Measurements from ENCODE around the gene RLF. TPM values are rescaled to one million over a fixed set of nuclear protein-coding genes. Genes with fewer than 3 reads are reported as not detected.
A peak's percentile ranks its signal among the peaks of the same experiment; 100 is the strongest.

Gene RLF
- total and polyA plus RNA-seq, 10 of the 15 experiments (the other 5 are each of a cell fraction or from before 2014, with no cell fraction given): 2.0 to 19.8 (median 8.7) TPM

- TF ChIP-seq ZNF622 (IDR thresholded peaks at IDR 0.05): no peak
- TF ChIP-seq EZH2 (IDR thresholded peaks at IDR 0.05; ENCODE audit: borderline replicate concordance, control insufficient read depth, low read depth, low read length): no peak
- TF ChIP-seq HCFC1 (IDR thresholded peaks at IDR 0.05; ENCODE audit: low read length): no peak
- TF ChIP-seq SKIL (IDR thresholded peaks at IDR 0.05; ENCODE audit: low read depth, poor library complexity, severe bottlenecking): peak; percentile 95
- TF ChIP-seq HDAC2 (IDR thresholded peaks at IDR 0.05): no peak
- TF ChIP-seq FOS (IDR thresholded peaks at IDR 0.05; ENCODE audit: borderline replicate concordance, extremely low read depth, insufficient read length): no peak
- TF ChIP-seq BACH1 (IDR thresholded peaks at IDR 0.05; ENCODE audit: borderline replicate concordance): no peak
- TF ChIP-seq LARP7 (IDR thresholded peaks at IDR 0.05): no peak
- TF ChIP-seq TCF3 (IDR thresholded peaks at IDR 0.05; ENCODE audit: borderline replicate concordance, insufficient read depth, low read depth, low read length): no peak
- no peak for TF ChIP-seq SIN3A (IDR thresholded peaks at IDR 0.05; ENCODE audit: low read depth, low read length)
- no peak for TF ChIP-seq ZBTB11 (CRISPR knock-in tag; IDR thresholded peaks at IDR 0.05)
- TF ChIP-seq EP300 (IDR thresholded peaks at IDR 0.05; ENCODE audit: borderline replicate concordance in 1 of 2, control insufficient read depth in 1 of 2, low read depth in 2 of 2, low read length in 2 of 2): peak in 1 of 2 experiments; percentile 34; a peak in 1 of 4 replicates
- no peak for TF ChIP-seq POU2F2 (IDR thresholded peaks at IDR 0.05; ENCODE audit: borderline replicate concordance, low read depth, low read length)
- TF ChIP-seq CBFB (IDR thresholded peaks at IDR 0.05; ENCODE audit: low read depth): peak; percentile 70; the same call in 1 of the 2 replicates
- no peak for TF ChIP-seq TAF1 (IDR thresholded peaks at IDR 0.05; ENCODE audit: borderline replicate concordance, low read depth, low read length)
- TF ChIP-seq BHLHE40 (IDR thresholded peaks at IDR 0.05; ENCODE audit: borderline replicate concordance in 1 of 2, low read depth in 2 of 2, low read length in 1 of 2): peak; percentile 19 to 44; a peak in 2 of 4 replicates
- no peak for TF ChIP-seq RFX5 (IDR thresholded peaks at IDR 0.05; ENCODE audit: low read depth, low read length)
- peak; percentile 93 for TF ChIP-seq RUNX3 (IDR thresholded peaks at IDR 0.05; ENCODE audit: low read length)
- TF ChIP-seq MYB (IDR thresholded peaks at IDR 0.05; ENCODE audit: borderline replicate concordance, low read depth, low read length): no peak
- no peak for TF ChIP-seq RAD21 (IDR thresholded peaks at IDR 0.05; ENCODE audit: insufficient read depth, low read depth, low read length)
- peak in 1 of 2 experiments; percentile 51; a peak in 1 of 4 replicates for TF ChIP-seq ETV6 (conservative IDR thresholded peaks at IDR 0.05 in 1 of 2, IDR thresholded peaks at IDR 0.05 in 1 of 2; ENCODE audit: borderline replicate concordance in 1 of 2, low read depth in 1 of 2)
- TF ChIP-seq JUND (IDR thresholded peaks at IDR 0.05; ENCODE audit: low read depth, low read length): no peak
- TF ChIP-seq ATF2 (IDR thresholded peaks at IDR 0.05; ENCODE audit: low read length): 0 out of 2 replicates have a peak, but pooled peaks have one; percentile 20
- TF ChIP-seq IKZF1 (conservative IDR thresholded peaks at IDR 0.05): no peak; the same call in 1 of the 2 replicates
These were observed 71.3 kb downstream of the RLF start (continued) for GRCh38 chr1:40232444-40232843.

Data from GM12878 (cell line).